Cardiac septum (tissue), 1 donor: ENCODE results near the gene SPRR2A. TPM values are rescaled to one million over a fixed set of nuclear protein-coding genes. Genes with fewer than 3 reads are reported as not detected.
"Not testable (repeated sequence)": the region's sequence is repeated elsewhere in the genome, so short reads cannot be mapped to it uniquely, and the experiment has no call there.

Experiments
- DNase-seq: peaks from one replicate; pipeline ENCODE4 v3.0.0-alpha.2; 2020; ENCODE audit warnings: low spot score
- intact Hi-C: fragments of 100-400 bp; cut with DNase I; formaldehyde crosslinking; loops from one replicate; pipeline ENCODE4 v1.14.0; 2022
- total RNA-seq: library from RNA; stranded (reverse); fragmentation: NEBNext Ultra II Directional; extraction: Animal tissue kit (Norgen Biotek cat#: 25700); gene quantifications from one replicate; pipeline ENCODE4 v1.2.1, GENCODE V29; 2021
- donor health status: DM: no; HTN: no; CAD: no.

SPRR2A gene
- total RNA-seq, 1 donor from 2014 or later, result not detected

GRCh38 chr1:153030895-153031294, 26.4 kb downstream of the SPRR2A start, which contains the start of gene SPRR1B:
Gene SPRR1B (plus strand): TSS chr1:153031203. CDS start chr1:153032346, 1,143 bp downstream.
- intact Hi-C loops, result no loop called here
- no peak for DNase-seq

DNA sequence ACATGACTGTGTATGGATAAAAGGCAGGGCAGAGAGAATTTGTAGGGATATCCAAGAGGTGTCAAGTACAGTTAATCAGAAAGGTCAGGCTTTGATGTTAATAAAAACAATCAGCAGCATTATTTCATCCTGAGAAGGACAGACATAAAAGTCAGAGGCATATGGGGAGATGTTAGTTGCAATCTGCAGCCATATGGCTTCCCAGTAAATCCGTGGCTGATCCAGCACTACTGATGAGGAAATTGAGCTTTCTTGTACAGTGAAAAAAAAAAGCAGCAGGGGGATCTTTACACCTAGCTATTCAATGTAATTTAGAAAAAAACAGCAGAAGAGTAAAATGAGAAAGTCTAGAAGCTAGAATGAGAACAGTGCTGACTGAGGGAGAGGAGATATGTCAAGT, 28.5 kb downstream of the SPRR2A start:
- no peak for DNase-seq
- intact Hi-C loops, result no loop called here

DNA sequence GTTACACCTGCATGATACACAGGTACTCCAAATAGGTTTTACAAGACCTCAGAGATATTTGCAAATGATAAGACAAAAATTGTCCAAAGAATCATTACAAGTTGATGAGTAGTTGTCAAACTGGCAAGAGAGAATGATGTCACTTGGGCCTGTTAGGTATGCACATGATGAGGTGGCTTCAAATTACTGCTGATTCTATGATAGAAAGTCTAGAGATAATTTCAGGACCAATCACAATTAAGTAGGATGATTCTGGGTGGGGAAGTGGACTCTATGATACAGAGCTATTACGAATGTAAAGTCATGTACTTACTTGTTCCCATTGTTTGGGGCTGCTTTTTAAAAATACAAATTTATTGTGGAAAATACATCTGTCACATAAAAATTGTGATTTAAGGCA, 31.5 kb downstream of the SPRR2A start:
- intact Hi-C loops, result no loop called here
- DNase-seq, result no peak

GRCh38 chr1:153024413-153024812, 32.9 kb downstream of the SPRR2A start:
- DNase-seq, result no peak
- intact Hi-C loops, result no loop called here

GRCh38 chr1:153023109-153023508, 34.2 kb downstream of the SPRR2A start:
- DNase-seq, result no peak
- intact Hi-C loops, result no loop called here

GRCh38 chr1:153022340-153022739, 35.0 kb downstream of the SPRR2A start:
- DNase-seq, intact Hi-C loops: not testable (repeated sequence)

DNA sequence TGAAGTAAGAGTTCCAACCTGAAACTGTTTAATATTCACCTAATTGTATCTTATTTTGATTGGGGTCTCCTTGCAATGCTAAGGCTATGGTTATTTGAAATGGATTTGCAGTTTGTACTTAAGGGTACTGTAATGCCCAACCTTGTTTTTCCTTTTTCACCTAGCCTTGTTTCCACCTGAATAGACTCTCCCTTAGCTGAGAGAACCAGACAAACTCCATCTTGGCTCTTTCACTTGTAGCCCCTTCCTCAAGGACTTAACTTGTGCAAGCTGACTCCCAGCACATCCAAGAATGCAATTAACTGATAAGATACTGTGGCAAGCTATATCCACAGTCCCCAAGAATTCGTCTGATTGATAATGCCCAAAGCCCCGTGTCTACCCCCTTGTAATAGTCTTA, 35.5 kb downstream of the SPRR2A start:
- DNase-seq, intact Hi-C loops: not testable (repeated sequence)

DNA sequence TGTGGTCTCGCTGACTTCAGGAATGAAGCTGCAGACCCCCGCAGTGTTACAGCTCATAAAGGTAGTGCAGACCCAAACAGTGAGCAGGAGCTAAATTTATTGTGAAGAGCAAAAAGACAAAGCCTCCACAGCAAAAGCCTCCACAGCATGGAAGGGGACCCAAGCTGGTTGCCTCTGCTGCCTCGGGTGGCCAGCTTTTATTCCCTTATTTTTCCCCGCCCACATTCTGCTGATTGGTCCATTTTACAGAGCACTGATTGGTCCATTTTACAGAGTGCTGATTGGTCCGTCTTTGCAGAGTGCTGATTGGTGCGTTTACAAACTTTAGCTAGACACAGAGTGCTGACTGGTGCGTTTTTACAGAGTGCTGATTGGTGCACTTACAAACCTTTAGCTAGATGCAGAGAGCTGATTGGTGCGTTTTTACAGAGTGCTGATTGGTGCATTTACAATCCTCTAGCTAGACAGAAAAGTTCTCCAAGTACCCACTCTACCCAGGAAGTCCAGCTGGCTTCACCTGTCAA, 46.0 kb downstream of the SPRR2A start:
- intact Hi-C loops, DNase-seq: not testable (repeated sequence)

Other genes with a start within 250 kb of the SPRR2A start
- not detected for gene LCE1B, start 245.5 kb downstream of the SPRR2A start, total RNA-seq
- not detected for gene LCE1A, start 230.0 kb downstream of the SPRR2A start, total RNA-seq
- not detected for gene LCE6A, start 214.7 kb downstream of the SPRR2A start, total RNA-seq
- not detected for gene LCE7A, start 197.5 kb downstream of the SPRR2A start, total RNA-seq
- not detected for gene SMCP, start 179.2 kb downstream of the SPRR2A start, total RNA-seq
- not detected for gene IVL, start 149.0 kb downstream of the SPRR2A start, total RNA-seq
- not detected for gene SPRR5, start 110.3 kb downstream of the SPRR2A start, total RNA-seq
- gene SPRR4, start 86.9 kb downstream of the SPRR2A start, total RNA-seq, result not detected
- not detected for gene SPRR1A, start 73.4 kb downstream of the SPRR2A start, total RNA-seq
- gene SPRR3, start 55.8 kb downstream of the SPRR2A start, total RNA-seq, result not detected
- gene SPRR1B, start 26.3 kb downstream of the SPRR2A start, total RNA-seq, result not detected
- not detected for gene SPRR2D, start 16.4 kb downstream of the SPRR2A start, total RNA-seq
- gene SPRR2B, start 14.1 kb upstream of the SPRR2A start, total RNA-seq, result not detected
- not detected for gene SPRR2E, start 37.0 kb upstream of the SPRR2A start, total RNA-seq
- gene SPRR2F, start 56.0 kb upstream of the SPRR2A start, total RNA-seq, result not detected
- not detected for gene SPRR2G, start 93.4 kb upstream of the SPRR2A start, total RNA-seq
- gene LELP1, start 145.9 kb upstream of the SPRR2A start, total RNA-seq, result not detected
- gene PRR9, start 160.1 kb upstream of the SPRR2A start, total RNA-seq, result not detected
- not detected for gene LORICRIN, start 202.2 kb upstream of the SPRR2A start, total RNA-seq